ENCODE measurements around the gene PDZD2. TPM values are rescaled to one million over a fixed set of nuclear protein-coding genes. Genes with fewer than 3 reads are reported as not detected.

The PDZD2 gene
- total RNA-seq, 3 donors from 2014 or later = 1.8 to 10.1 (median 2.1) TPM

DNA sequence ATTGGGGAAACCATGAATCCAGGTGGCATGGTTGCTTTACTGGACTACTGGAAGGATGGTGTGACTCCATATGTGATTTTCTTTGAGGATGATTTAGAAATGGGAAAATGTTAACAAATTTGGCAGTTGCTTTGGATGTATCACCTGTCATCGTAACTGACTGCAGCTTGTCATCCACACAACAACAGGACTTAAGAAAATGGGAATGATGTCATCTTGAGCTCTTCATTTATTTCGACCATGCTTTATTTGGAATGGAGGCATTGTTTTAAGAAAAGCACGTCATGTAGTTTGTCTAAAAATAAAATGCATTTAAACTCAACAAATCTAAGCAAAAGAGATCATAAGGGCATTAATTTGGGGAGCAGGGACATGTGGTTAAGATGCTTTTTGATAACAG, 270.1 kb downstream of the PDZD2 start:
- ATAC-seq = no peak
- TF ChIP-seq, protein P1, sequence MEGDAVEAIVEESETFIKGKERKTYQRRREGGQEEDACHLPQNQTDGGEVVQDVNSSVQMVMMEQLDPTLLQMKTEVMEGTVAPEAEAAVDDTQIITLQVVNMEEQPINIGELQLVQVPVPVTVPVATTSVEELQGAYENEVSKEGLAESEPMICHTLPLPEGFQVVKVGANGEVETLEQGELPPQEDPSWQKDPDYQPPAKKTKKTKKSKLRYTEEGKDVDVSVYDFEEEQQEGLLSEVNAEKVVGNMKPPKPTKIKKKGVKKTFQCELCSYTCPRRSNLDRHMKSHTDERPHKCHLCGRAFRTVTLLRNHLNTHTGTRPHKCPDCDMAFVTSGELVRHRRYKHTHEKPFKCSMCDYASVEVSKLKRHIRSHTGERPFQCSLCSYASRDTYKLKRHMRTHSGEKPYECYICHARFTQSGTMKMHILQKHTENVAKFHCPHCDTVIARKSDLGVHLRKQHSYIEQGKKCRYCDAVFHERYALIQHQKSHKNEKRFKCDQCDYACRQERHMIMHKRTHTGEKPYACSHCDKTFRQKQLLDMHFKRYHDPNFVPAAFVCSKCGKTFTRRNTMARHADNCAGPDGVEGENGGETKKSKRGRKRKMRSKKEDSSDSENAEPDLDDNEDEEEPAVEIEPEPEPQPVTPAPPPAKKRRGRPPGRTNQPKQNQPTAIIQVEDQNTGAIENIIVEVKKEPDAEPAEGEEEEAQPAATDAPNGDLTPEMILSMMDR (IDR thresholded peaks at IDR 0.05) = no peak
- no peak for DNase-seq

DNA sequence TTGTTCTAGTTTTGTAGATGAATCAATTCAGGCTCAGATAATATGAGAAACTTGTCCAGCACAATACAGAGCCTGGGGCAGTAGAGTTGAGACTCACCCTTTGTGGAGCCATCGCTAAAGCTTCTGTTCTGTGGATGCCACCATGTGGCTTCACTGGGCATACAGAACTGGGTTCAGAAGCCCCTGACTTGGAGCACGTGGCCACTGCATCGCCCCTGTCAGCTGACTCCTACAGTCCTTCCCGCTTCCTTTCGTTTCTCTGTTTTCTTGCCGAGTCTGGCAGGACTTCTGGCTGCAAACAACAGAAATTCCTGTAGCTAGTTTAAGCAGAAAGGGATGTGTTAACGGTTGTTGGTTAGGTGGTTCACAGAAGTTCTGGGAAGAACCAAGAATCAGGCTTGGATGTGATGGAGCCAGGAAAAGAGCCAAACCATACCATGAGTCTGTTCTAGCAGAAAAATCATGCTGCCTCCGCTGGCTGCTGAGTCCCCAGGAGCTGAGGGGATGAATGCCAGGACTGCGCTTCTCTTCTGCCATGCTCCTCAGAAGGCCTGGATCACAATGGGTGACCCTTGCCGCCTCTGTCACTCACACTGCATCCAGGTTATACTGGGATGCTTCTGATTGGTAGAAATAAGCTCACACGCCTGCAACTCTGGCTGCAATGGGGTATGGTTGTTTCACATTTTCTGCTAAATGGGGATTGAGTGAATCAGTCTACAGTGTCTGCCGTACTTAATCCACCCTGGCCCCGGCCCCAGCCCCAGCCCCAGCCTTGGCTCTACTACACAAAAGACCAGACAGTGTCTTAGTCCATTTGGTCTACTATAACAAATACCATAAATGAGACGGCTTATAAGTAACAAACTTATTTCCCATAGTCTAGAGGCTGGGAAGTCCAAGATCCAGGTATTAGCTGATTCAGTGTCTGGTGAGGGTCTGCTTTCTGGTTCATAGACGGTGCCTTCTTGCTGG, 272.6 kb downstream of the PDZD2 start:
- ATAC-seq = no peak
- DNase-seq = no peak
- H3K4me1 ChIP-seq (ENCODE audit: low read depth) = no peaks in the 10 kb centered on the region

More for the DNA sequence above, 270.1 kb downstream of the PDZD2 start:
- no peaks in the 10 kb centered on the region for H3K36me3 ChIP-seq (ENCODE audit: low read depth)
- H3K9me3 ChIP-seq = no peaks in the 10 kb centered on the region
- no peaks in the 10 kb centered on the region for H3K4me1 ChIP-seq (ENCODE audit: low read depth)
- intact Hi-C loops (cut with DNase I, micrococcal nuclease) = no loop called here
- no peak overlapping the region for H3K4me3 ChIP-seq

DNA sequence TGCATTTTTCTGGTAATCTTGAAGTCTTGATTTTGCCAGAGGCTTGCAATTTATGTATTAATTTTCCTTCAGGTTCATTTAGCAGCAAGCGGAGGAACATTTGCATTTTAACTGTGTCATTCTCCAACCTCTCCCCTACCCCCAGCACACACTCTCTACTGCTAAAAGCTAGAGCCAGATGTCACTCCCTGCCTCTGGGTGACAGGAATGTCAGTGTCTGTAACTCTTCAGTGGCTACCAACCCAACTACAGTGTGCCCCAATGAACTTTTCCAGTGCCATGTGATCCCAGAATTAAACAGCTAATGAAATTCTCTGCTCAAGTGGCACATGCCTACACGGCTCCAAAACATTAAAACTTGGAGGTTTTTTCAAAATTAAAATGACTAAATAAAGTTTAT, 274.9 kb downstream of the PDZD2 start:
- Histone ChIP-seq H3K4me1 (ENCODE audit: low read depth) (no peaks in the 10 kb centered on the region), H3K4me3 (no peak overlapping the region), H3K9me3 (no peaks in the 10 kb centered on the region), H3K36me3 (ENCODE audit: low read depth) (no peaks in the 10 kb centered on the region)
- TF ChIP-seq, protein P1 (IDR thresholded peaks at IDR 0.05) = no peak
- ATAC-seq (no peak), DNase-seq (no peak)
- intact Hi-C loops (cut with DNase I, micrococcal nuclease) = no loop called here

More for the DNA sequence above, 272.6 kb downstream of the PDZD2 start:
- TF ChIP-seq, protein P1 (IDR thresholded peaks at IDR 0.05) = no peak
- Histone ChIP-seq H3K9me3 (no peaks in the 10 kb centered on the region), H3K36me3 (ENCODE audit: low read depth) (no peaks in the 10 kb centered on the region), H3K4me3 (no peak overlapping the region)
- intact Hi-C loops (cut with DNase I, micrococcal nuclease) = no loop called here

DNA sequence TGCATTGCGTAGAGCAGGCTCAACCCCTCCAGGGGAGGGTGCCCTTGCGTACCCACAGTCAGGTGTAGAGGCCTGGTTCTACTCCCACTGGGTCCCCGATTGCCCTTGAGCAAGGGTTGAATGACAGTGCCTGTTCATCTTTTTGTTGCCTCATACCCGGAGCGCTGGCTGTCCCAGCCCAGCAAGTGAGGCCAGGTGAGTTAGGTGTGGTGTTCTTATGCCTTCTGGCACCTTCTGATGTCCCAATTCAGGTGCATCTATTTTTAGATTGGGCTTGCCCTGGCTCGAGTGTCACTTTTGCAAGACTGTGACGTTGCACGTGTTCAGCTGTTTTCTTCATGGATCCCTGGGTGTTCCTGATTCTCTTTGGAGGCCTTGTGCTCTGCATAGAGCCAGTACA, 277.4 kb downstream of the PDZD2 start:
- DNase-seq = no peak
- Histone ChIP-seq H3K4me3 (no peak overlapping the region), H3K9me3 (no peaks in the 10 kb centered on the region), H3K36me3 (ENCODE audit: low read depth) (no peaks in the 10 kb centered on the region), H3K4me1 (ENCODE audit: low read depth) (no peaks in the 10 kb centered on the region)
- no peak for ATAC-seq
- TF ChIP-seq, protein P1 (IDR thresholded peaks at IDR 0.05) = no peak
- intact Hi-C loops (cut with DNase I, micrococcal nuclease) = no loop called here

DNA sequence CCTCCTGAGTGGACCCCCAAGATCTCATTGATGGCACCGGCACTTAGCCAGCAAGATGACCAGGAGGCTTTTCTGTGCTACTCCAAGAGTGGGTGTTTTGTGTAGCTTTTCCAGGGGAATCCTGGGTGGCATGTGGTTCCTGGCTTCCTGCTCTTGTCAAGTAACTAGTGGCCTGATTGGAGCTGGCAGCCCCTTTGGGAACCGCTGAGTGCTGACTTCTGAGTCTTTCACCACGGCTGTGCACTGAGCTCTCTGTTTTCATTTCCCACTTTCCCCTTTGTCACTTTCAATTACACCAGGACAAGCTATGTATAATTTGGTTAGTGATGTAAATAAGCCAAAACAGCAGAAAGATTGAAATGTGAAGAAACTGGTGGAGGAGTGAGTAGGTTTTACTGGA, 279.8 kb downstream of the PDZD2 start:
- intact Hi-C loops (cut with DNase I, micrococcal nuclease) = no loop called here
- H3K9me3 ChIP-seq = no peaks in the 10 kb centered on the region
- DNase-seq (no peak), ATAC-seq (no peak)
- H3K4me1 ChIP-seq (ENCODE audit: low read depth) = no peaks in the 10 kb centered on the region
- H3K36me3 ChIP-seq (ENCODE audit: low read depth) = no peaks in the 10 kb centered on the region
- TF ChIP-seq, protein P1 (IDR thresholded peaks at IDR 0.05) = no peak
- no peak overlapping the region for H3K4me3 ChIP-seq
